Ascending aorta (tissue), 2 donors: ENCODE results near the gene ESRRB. TPM values are rescaled to one million over a fixed set of nuclear protein-coding genes. Genes with fewer than 3 reads are reported as not detected.

Experiments used
- DNase-seq, 2 donors: peaks; one replicate each; pipeline ENCODE4 v3.0.0-alpha.2; 2019; ENCODE audit warnings: low spot score in 2 of 2
- H3K27ac ChIP-seq, 2 donors: fragments of 200-600 bp; sonication (generic); one replicate each; pipeline ENCODE4 v1.5.1; 2016 to 2017; ENCODE audit warnings: mild to moderate bottlenecking in 1 of 2
- H3K27me3 ChIP-seq: fragments of 200-600 bp; sonication (generic); one replicate; pipeline ENCODE4 v1.5.1; 2017
- H3K36me3 ChIP-seq, 2 donors: fragments of 200-600 bp; sonication (generic); one replicate each; pipeline ENCODE4 v1.5.1; 2016
- H3K4me1 ChIP-seq, 2 donors: fragments of 200-600 bp; sonication (generic); one replicate each; pipeline ENCODE4 v1.5.1; 2016 to 2017; ENCODE audit warnings: mild to moderate bottlenecking in 1 of 2
- H3K4me3 ChIP-seq, 2 donors: fragments of 200-600 bp; sonication (generic); one replicate each; pipeline ENCODE4 v1.5.1; 2016 to 2017; ENCODE audit warnings: mild to moderate bottlenecking in 1 of 2
- H3K9me3 ChIP-seq, 2 donors: fragments of 200-600 bp; sonication (generic); one replicate each; pipeline ENCODE4 v1.5.1; 2016
- CTCF ChIP-seq, 3 experiments: fragments of 200-600 bp in 2 of 3; fragments of 450-650 bp in 1 of 3; sonication (generic) in 2 of 3; IDR thresholded peaks; one replicate each; pipeline ENCODE4 v1.5.1; 2016 to 2019; ENCODE audit warnings: antibody characterized with exemption in 3 of 3, mild to moderate bottlenecking in 1 of 3, moderate library complexity in 1 of 3
- intact Hi-C: fragments of 100-400 bp; cut with DNase I; formaldehyde crosslinking; loops from one replicate; pipeline ENCODE4 v1.15.1; 2023
- total RNA-seq: library from RNA; depleted of rRNA; stranded (reverse); fragments of >200 nt; gene quantifications from one replicate; pipeline ENCODE4 v1.1.0, GENCODE V29; 2016

Gene ESRRB
- total RNA-seq, 1 donor from 2014 or later, result 1.6 TPM

GRCh38 chr14:76502638-76503037, 126.7 kb downstream of the ESRRB start:
- Histone ChIP-seq H3K27me3 (no peaks in the 10 kb centered on the region), H3K27ac (no peak overlapping the region), H3K4me1 (no peaks in the 10 kb centered on the region), H3K4me3 (no peak overlapping the region), H3K36me3 (no peaks in the 10 kb centered on the region), H3K9me3 (no peaks in the 10 kb centered on the region)
- intact Hi-C loops, result no loop called here
- DNase-seq, result no peak
- no peak for TF ChIP-seq CTCF (IDR thresholded peaks at IDR 0.05)

- H3K27ac ChIP-seq, result no peak overlapping the region
- no peaks in the 10 kb centered on the region for H3K4me1 ChIP-seq
- H3K36me3 ChIP-seq, result no peaks in the 10 kb centered on the region
- DNase-seq, result no peak
- intact Hi-C loops, result no loop called here
- H3K9me3 ChIP-seq, result no peaks in the 10 kb centered on the region
- H3K27me3 ChIP-seq, result no peaks in the 10 kb centered on the region
- H3K4me3 ChIP-seq, result no peak overlapping the region
- TF ChIP-seq CTCF (IDR thresholded peaks at IDR 0.05), result no peak
Measured at GRCh38 chr14:76509311-76509710, 133.4 kb downstream of the ESRRB start.

GRCh38 chr14:76510181-76510580, 134.2 kb downstream of the ESRRB start:
- no peaks in the 10 kb centered on the region for H3K27me3 ChIP-seq
- H3K36me3 ChIP-seq, result no peaks in the 10 kb centered on the region
- H3K27ac ChIP-seq, result no peak overlapping the region
- TF ChIP-seq CTCF (IDR thresholded peaks at IDR 0.05), result no peak
- intact Hi-C loops, result no loop called here
- no peak for DNase-seq
- no peak overlapping the region for H3K4me3 ChIP-seq
- no peaks in the 10 kb centered on the region for H3K4me1 ChIP-seq
- H3K9me3 ChIP-seq, result no peaks in the 10 kb centered on the region

GRCh38 chr14:76514213-76514998, 138.5 kb downstream of the ESRRB start:
- no peak for TF ChIP-seq CTCF (IDR thresholded peaks at IDR 0.05)
- DNase-seq, result no peak
- Histone ChIP-seq H3K9me3 (no peaks in the 10 kb centered on the region), H3K27me3 (no peaks in the 10 kb centered on the region), H3K4me1 (no peaks in the 10 kb centered on the region), H3K4me3 (no peak overlapping the region), H3K36me3 (no peaks in the 10 kb centered on the region), H3K27ac (no peak overlapping the region)
- intact Hi-C loops, result no loop called here

- no peaks in the 10 kb centered on the region for H3K4me1 ChIP-seq
- DNase-seq, result no peak
- H3K27ac ChIP-seq, result no peak overlapping the region
- intact Hi-C loops, result no loop called here
- H3K9me3 ChIP-seq, result no peaks in the 10 kb centered on the region
- no peak for TF ChIP-seq CTCF (IDR thresholded peaks at IDR 0.05)
- no peaks in the 10 kb centered on the region for H3K27me3 ChIP-seq
- no peak overlapping the region for H3K4me3 ChIP-seq
- no peaks in the 10 kb centered on the region for H3K36me3 ChIP-seq
Measured at GRCh38 chr14:76516884-76517283, 140.9 kb downstream of the ESRRB start.
